SKM-1 (cell line): ENCODE data around the gene TP63.

Experiments used
- DNase-seq: peaks from one replicate; lab custom pipeline; 2025; ENCODE audit not compliant: unreplicated experiment; lab: John Stamatoyannopoulos, UW

The TP63 gene

DNA sequence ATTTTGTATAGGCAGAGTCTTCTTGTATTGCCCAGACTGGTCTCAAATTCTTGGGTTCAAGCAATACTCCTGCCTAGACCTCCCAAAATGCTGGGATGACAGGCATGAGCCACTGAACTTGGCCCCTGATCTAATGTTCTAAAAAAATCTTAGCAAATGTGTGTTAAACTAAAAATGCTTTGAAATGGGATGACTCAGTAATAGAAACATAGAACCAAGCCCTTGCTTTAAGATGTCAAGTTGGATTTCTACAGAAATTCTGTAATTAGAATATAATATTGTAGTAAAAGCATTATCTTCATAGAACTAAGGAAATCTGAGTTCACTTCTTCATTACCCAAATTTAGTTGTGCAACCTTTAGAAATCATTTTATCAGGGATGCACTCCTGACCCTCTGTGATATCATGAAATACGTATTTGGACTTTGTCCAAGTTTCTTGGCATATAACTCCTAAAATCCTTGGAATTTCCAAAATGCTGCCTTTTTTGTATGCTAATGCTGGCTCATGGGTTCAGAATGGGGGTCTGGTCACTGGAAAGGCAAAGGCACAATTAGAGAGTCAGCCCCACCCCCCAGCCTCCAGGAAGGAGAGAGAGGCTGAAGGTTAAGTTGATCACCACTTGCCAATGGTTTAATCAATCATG is 217.3 kb downstream of the TP63 start:
- DNase-seq: no peak

DNA sequence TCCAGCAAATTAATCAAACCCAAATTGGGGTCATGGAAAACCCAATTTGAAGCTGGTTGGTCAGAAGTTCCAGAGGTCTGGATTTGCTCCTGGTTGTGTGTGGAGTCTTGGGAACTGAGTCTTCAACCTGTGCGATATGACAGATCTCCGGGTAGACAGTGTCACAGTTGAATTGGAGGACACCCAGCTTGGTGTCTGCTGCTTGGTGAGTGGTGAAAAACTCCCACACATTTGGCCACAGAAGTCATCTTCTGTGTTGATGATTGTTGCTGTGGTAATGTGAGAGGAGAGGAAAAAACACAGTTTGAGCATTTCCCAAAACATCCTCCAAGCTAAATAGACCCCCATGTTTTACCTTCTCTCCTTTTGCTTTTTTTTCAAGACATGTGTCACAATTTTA is 218.1 kb downstream of the TP63 start:
- no peak for DNase-seq

DNA sequence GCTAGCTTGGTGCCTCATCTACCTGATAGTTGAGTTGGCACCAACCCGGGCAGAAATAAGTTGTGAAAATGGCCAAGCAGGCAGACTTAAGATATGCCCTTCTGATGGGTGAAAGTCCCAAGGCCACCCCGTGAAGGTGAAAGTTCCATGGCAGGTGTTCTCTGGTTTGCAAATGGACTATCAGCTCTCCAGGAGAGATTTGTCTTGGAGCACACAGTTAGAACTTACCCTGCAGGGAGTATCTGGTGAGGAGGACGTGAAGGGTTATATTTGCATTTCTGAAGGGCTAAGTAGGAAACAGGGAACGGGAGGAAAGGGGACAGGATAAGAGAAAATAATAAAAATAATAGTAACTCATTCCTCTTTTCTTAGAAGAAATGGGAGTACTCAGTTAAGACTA is 220.5 kb downstream of the TP63 start:
- DNase-seq: no peak

DNA sequence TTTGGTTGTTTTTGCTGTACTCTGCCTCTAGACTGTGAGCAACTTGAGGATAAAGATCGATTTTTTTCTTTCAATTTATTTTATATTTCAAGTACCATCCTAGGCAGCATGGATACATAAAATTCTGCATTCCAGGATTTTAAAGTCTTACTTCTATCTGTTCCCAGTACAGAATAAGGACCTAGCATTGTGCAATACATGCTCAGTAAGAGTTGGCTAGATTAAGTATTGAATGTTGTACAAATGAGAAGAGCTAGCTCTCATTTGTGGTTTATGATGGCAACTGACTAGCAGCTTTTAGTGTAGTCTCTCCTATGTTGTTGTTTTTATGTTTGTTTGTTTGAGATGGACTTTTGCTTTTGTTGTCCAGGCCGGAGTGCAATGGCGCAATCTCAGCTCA is 222.7 kb downstream of the TP63 start:
- DNase-seq: no peak

DNA sequence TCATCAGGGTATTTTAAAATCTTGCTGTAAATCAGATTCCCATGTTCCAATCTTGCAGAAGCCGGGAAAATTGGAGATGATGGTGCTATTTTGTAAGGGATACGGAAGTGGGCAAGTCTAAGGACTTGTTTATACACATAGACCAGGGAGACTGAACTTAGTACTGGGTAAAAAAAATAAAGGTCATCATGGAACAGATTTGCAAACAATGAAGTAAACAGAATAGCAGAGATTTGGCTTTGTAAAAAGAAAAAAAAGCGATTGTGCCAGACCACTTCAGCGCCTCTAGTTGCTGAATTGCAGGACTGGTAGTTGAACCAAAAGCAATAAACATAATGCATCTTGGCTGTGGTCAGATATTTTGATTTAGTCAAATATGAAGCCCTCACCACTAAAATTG is 229.1 kb downstream of the TP63 start:
- no peak for DNase-seq

DNA sequence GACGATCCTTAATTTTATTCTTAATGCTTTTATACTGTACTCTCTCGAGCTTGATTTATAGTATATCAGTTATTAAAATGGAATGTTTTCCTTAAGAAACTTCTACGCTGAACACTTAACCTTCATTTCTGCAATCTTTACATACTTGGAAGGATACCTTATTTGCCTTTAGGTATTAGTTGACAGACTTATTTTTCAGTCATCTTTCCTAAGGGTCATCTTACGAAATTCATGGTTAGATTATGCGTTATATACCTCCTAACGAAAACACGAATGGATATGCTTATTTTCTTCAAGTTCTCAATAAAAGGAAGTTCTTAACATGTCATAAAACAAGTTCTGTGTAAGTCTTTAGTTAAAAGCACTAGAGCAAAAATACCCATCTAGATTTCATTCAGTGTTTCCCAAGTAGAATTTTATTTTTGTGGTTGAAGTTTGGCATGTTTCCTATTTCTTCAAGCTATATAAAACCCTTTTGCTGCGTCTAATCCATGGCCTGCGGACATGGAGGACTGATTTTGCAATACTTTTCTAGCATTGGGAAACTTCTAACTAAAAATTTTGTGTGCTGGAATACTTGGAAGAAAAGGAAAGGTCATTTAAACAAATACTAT is 231.3 kb downstream of the TP63 start:
- DNase-seq: no peak

DNA sequence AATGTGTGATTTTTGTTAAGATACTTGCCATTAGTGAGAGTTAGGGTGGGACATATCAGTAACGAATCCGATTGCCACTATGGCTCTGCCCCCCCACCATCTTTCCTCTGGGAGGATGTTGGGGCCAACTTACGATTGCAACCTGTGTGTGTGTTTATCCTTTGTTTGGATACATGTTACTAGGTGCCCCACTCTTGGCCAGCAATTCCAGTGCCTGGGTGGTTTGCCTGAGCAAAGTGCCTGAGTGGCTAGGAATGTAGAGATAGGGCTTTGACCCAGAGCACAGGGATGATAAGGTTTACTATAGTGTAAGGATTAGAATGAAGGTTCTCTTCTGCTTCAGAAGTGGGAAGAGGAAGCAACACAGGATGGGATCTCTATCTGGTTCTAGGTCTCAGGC is 231.8 kb downstream of the TP63 start:
- no peak for DNase-seq

DNA sequence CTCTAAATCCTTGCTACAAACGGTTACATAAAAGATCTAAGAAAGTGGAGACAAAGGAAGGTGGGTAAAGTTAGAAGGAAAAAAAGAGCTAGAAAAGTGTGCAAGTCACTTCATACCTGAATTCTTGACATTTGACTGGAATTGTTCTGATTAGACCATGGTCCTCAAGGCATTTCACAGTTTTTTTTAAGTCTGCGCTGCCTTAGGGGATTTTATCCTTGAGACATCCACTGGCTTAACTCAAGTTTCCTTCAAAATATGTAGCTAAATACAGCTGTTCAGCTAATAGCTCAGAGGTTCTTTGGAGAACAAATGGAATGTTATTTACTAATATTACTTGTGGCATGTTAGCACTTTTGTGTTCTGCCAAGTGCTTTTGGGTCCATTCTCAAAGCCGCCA is 236.9 kb downstream of the TP63 start:
- DNase-seq: no peak

DNA sequence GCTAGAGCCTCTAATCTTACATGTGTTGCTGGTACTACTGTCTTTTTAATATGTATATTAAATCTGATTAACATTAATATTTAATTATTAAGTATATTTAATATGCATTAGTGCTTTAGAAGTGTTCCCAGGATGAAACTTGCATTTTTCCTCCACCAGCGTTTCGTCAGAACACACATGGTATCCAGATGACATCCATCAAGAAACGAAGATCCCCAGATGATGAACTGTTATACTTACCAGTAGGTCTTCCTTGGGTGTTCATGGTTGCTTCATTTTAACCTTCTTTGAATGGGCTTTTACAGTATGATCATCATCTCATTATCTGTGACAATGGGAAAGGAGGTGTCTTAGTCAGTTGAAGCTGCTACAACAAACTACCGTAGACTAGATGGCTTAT is 238.0 kb downstream of the TP63 start:
- no peak for DNase-seq

DNA sequence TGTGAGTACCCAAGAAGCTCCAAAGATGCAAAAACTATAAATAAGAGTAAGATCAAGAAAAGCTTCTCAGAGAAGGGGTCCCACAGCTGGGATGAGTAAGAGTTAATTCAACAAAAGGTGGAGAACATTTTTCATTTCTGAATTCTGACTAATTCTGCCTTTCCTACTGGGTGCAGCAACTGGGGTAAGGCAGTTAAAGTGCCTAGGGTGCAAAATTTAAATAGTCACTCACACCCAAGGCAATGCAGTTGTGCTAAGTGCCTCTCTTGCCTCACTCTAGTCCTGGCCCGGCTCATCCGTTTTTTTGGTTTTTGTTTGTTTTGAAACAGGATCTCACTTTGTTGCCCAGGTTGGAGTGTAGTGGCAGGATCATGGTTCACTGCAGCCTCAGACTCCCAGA is 240.2 kb downstream of the TP63 start:
- no peak for DNase-seq

DNA sequence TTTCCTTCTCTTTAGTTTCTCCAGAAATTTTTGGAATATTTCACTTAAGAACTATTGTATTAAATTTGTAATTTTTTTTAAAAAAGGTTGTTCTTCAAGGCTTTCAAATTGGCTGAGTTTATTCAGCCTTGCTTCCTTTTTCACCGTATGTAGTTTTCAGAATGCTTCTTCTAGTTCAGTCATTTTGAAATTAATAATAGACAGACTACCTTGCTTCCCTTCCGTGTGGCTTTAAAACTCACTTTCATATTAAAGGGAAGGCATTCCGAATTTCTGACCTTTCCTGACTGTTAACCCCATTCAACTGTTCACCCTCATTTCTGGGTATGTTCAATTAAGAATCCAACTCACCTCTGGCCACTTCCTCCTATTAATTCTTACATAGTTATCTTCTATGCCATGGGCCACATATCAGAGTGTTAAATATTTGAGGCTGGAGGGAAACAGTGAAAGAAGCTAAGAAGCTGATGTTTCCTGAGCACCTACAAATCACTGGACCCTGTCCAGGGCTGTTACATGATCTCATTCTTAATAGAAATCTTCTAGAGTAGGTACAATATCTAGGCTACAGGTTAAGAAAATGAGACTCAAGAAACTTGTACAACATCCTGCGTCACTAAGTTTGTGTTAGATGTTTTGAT is 252.0 kb downstream of the TP63 start:
- no peak for DNase-seq

DNA sequence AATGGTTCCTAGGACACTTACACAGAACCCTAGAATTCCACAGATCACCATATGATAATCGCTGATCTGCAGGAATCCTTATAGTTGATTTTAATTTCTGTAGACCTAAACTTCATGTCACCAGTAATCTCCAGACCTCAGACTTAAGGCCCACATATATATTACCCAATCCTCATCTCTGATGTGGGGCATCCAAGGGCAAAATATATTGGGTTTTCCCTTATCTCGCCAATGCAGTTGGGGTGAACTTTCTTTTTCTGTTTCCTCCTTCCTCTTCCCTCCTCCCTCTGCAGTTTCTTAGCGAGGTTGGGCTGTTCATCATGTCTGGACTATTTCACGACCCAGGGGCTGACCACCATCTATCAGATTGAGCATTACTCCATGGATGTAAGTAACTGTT is 259.3 kb downstream of the TP63 start:
- no peak for DNase-seq

DNA sequence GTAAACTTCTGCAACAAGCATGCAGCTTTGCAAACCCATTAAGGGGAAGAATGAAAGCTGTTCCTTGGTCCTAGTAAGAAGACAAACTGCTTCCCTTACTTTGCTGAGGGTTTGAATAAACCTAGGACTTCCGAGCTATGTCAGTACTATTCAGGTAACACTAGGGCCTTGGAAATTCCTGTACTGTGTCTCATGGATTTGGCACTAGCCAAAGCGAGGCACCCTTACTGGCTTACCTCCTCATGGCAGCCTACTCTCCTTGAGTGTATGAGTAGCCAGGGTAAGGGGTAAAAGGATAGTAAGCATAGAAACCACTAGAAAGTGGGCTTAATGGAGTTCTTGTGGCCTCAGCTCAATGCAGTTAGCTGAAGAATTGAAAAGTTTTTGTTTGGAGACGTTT is 265.3 kb downstream of the TP63 start:
- no peak for DNase-seq

DNA sequence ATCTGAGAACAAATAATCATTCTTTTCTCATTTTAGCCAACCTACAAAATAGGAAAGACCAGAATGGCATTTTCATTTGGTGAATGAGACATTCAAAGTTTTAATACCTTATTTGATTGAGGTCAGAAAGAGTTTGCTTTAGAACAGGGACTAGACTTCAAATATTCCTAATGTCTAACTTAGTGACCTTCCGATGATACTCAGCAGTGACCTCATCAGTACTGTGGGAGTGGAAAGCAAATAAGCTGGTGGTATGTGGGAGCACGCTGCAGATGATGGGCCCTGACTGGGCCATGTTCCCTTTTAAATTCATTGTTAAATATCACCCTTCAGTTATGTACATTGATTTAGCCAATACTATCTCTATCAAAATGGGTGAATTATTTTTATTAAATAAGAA is 266.2 kb downstream of the TP63 start:
- DNase-seq: no peak

DNA sequence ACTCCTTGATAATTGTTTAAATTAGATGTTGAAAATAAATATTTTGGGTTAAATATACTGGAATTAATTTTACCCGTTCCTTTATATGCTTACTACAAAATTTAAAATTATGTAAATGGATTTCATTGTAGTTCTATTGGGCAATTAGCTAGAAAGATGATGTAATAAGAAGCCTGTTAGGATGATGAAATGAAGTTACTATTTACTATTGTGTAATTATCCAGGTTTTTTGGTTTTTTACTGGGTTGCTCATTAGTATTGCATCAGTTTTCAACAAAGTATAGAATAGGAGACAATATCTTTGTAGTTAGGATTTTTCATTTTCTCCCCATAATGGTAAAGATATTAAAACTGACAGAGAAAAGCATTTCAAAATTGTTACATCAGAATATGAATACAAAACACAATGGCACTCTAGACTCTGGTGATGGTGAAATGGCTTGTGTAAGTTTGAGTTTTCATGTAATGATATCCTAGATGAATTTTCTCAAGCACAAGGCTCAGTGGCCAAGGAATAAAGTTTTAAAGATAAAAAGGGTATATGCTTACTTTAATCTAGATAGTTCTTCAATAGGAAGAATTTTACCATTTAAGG is 267.5 kb downstream of the TP63 start:
- peak; percentile 32 for DNase-seq

DNA sequence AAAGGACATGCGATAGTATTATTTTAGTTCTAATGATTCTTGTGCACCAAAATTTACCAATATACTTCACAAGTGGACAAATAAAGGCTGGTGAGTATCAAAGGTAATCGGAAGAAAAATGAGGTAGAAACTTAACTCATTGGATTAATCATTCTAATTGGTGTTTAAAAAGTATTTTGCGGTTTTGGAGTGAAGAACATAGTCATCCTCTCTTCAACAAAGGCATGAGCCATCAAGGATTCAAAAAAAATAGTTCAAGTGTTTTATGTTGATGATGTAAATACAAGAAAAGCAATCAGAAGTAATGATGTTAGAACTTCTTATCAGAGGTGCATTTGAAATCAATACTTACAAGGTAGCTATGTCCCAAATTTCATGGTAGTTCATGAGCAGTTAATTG is 268.0 kb downstream of the TP63 start:
- DNase-seq: no peak

DNA sequence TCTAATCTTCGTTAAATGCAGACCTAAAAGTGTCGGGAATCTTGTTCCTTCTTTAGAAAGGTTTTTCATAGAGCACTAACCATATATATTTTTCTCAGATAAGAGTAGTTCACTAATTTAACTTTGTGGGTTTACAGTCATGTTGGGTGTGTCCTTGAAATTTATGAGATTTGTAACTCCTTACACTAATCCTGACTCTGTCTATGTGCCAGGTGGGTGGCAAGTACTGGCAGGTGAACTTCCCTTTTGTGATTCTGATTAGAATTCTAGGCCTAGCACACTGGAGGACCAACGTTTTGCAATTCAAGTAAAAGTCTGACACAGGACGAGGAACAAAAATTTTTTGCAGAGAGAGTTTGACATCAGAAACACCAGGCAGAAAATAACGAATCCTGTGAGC is 269.4 kb downstream of the TP63 start:
- DNase-seq: no peak

DNA sequence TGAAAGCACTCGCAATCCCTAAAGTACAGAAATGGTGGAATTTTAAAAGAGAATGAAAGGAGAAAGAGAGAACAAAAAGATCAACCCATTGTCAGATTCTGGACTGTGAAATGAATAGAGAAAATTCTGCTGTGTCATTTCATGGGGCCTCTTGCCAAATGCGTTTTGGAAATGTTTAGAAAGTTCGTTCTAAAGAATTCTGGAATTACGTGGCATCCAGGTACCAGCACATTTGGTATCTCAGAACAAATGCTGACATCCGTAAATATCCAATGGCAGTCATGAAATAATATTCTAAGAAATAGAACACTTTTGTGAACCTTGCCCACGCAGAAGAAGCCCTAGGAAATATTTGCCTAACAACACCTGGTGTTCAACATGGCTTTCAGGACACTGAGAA is 270.3 kb downstream of the TP63 start:
- no peak for DNase-seq

DNA sequence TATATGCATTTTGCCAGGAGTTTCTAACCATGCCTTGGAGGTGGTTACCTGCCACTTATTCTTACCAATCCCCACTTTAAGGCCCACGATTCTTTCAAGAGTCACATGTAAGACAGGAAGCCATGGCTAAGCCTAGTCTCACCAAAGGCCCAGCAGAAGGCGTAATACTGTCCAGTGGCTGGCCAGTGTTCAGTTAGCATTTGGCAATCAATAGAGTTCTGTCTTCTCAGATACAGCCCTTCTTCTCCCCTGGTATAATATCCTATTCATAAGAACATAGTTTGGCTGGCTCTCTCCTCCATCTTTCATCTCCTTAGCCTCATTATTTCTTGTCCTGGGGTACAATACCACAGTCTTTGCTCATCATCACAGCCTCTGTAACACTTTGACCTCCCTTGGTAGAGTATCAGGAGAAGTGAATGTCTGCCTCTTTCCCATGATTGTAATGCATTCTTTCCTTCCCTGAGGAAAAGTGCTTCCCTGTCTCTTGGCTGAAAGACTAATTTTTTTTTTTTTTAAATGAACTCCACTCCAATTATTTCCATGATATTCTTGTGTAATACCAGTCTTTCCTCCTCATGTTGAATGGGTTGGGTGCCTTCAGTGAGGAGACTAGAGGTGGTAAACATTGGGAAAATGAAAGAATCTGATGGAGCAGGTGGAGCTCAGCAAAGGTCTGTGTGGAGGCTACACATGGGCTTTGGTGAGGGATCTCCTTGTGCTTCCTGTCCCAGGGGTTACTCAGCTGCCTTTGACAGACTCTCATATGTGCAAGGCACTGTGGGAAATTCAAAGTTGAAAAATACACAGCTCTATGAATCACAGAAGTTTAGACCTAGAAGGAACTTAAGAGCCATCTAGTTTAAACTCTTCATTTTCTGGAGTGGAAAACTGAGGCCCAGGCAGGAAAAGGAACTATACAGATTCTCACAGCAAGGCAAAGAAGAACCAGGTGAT is 271.3 kb downstream of the TP63 start:
- DNase-seq: no peak

DNA sequence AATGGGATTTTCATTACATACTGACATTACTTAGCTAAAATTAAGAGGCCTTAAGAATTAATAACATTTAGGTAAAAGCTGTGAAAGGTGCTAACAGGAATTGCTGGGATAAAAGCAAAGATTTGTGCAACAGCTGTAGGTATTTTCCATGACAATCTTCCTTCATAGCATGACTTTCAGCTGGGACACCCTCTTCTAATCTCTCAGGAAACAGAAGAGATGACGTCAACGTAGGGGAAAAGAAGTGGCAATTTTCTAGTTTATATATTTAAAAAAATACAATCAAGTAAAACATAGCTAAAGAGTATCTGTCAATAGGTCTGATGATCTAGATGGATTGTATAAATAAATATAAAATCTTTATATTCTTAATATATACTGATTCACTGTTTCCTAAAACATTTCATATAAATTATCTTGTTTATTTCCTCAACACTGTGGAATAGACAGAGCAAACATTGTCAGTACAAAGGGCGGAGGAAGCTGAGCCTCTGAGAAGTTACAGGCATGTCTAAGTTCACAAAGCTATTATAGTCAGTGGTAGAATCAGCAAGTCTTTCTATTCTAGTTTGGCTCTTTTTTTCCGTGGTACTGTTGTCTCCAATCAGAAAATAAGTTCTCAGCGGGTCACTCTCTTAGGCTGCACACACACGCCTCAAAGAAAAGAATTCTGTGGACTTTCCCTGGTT is 272.5 kb downstream of the TP63 start:
- DNase-seq: no peak

DNA sequence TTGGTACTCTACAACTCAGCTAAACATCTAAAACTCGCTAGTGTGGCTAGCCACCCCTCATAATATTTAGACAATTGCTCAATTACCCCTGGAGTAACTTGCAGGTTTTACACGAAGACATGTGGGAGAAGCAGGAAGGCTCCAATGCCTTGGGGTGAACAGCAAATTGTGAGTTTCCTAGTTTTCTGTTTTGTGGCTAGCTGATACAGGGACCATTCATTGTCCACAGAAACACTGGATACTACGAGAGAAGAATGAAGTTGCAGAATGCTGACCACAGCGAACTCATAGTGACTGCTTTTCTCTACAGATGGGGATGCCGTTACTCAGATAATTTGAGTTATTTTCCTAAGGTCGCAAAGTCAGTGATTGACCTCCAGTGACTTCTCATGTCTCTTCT is 276.6 kb downstream of the TP63 start:
- no peak for DNase-seq
